Neural progenitor cell (in vitro differentiated cells): ENCODE results near the gene NCAN.

ENCODE experiments used
- CTCF ChIP-seq: fragments of 200-600 bp; sonication (generic); IDR thresholded peaks from 2 replicates; pipeline ENCODE4 v1.5.1; 2017; ENCODE audit warnings: antibody characterized with exemption, mild to moderate bottlenecking
- EZH2 ChIP-seq: fragments of 200-600 bp; sonication (generic); IDR thresholded peaks from 2 replicates; pipeline ENCODE4 v1.6.1; 2017; ENCODE audit warnings: antibody characterized with exemption, mild to moderate bottlenecking, moderate library complexity
- EZH2phosphoT487 ChIP-seq: fragments of 200-600 bp; sonication (generic); IDR thresholded peaks from 2 replicates; pipeline ENCODE4 v1.6.1; 2017; ENCODE audit warnings: antibody characterized with exemption

GRCh38 chr19:19268453-19269385, 57.0 kb downstream of the NCAN start:
- no peak for TF ChIP-seq CTCF
- TF ChIP-seq EZH2, result no peak
- no peak for TF ChIP-seq EZH2phosphoT487
